ENCODE measurements around the gene PRRT1B. TPM values are rescaled to one million over a fixed set of nuclear protein-coding genes. Genes with fewer than 3 reads are reported as not detected.

Gene PRRT1B
- total RNA-seq, 2 experiments from 2014 or later: not detected

- H3K27ac Mint-ChIP-seq: peak overlapping the region; percentile 78
- ATAC-seq (ENCODE audit: poor library complexity) (no peak), DNase-seq (peak in 1 of 14 experiments; percentile 9)
- H3K4me1 Mint-ChIP-seq (ENCODE audit: low read depth): peaks cover 41% of the 10 kb centered on the region
- intact Hi-C loops (cut with DNase I, micrococcal nuclease): loop anchor here (5.0 to 10.0 kb wide), 3 partner anchors 67 to 655 kb away; no protein-coding TSS in a partner anchor
- no peaks in the 10 kb centered on the region for H3K9me3 Mint-ChIP-seq
- H3K4me3 ChIP-seq (ENCODE audit: low read length): no peak overlapping the region
- H3K36me3 Mint-ChIP-seq (ENCODE audit: low read depth): peaks cover 48% of the 10 kb centered on the region
- peaks cover 37% of the 10 kb centered on the region for H3K4me1 ChIP-seq (ENCODE audit: insufficient read depth, low read length)
- peaks cover 59% of the 10 kb centered on the region for H3K36me3 ChIP-seq (ENCODE audit: insufficient read depth, low read length)
- H3K4me3 Mint-ChIP-seq: no peak overlapping the region
- ChIA-PET CTCF (interaction anchor here (1.1 kb wide), 1 partner anchor 151 kb away, joined by 3 read pairs; no protein-coding TSS in a partner anchor), POLR2A (interaction anchor here (1.1 kb wide), 1 partner anchor 465 kb away, joined by 4 read pairs; the partner anchor contains the start of gene NUP214)
- no peaks in the 10 kb centered on the region for H3K27me3 ChIP-seq (ENCODE audit: control insufficient read depth in 1 of 2, insufficient read depth in 2 of 2, low read length in 2 of 2)
- no peaks in the 10 kb centered on the region for H3K27me3 Mint-ChIP-seq
- no peak for TF ChIP-seq CTCF (IDR thresholded peaks at IDR 0.05)
- no peaks in the 10 kb centered on the region for H3K9me3 ChIP-seq (ENCODE audit: control insufficient read depth in 1 of 2, insufficient read depth in 1 of 2, low read length in 2 of 2)
- peak overlapping the region; percentile 4 to 34 for H3K27ac ChIP-seq (ENCODE audit: low read depth in 1 of 2, low read length in 2 of 2)
Measured at GRCh38 chr9:131589993-131590392, 44.7 kb downstream of the PRRT1B start.

GRCh38 chr9:131590449-131590848, 45.1 kb downstream of the PRRT1B start:
- H3K4me3 Mint-ChIP-seq: no peak overlapping the region
- H3K36me3 Mint-ChIP-seq (ENCODE audit: low read depth): peaks cover 48% of the 10 kb centered on the region
- CTCF ChIA-PET: interaction anchor here (1.1 to 1.7 kb wide), 8 partner anchors 79 to 165 kb away, joined by 3 to 11 read pairs (median 4); partner anchors contain the start of gene RAPGEF1
- H3K9me3 Mint-ChIP-seq: no peaks in the 10 kb centered on the region
- ATAC-seq (ENCODE audit: poor library complexity): no peak
- peaks cover 36% of the 10 kb centered on the region for H3K4me1 Mint-ChIP-seq (ENCODE audit: low read depth)
- H3K27me3 Mint-ChIP-seq: no peaks in the 10 kb centered on the region
- POLR2A ChIA-PET: interaction anchor here (1.0 to 1.1 kb wide), 2 partner anchors 51 to 465 kb away, joined by 3 to 4 read pairs; partner anchors contain the start of gene NUP214
- H3K4me1 ChIP-seq (ENCODE audit: insufficient read depth, low read length): peaks cover 32% of the 10 kb centered on the region
- peaks cover 63% of the 10 kb centered on the region for H3K36me3 ChIP-seq (ENCODE audit: insufficient read depth, low read length)
- intact Hi-C loops (cut with DNase I, micrococcal nuclease): loop anchor here (5.0 to 10.0 kb wide), 3 partner anchors 67 to 654 kb away; no protein-coding TSS in a partner anchor
- TF ChIP-seq CTCF (IDR thresholded peaks at IDR 0.05): no peak
- H3K27ac ChIP-seq (ENCODE audit: low read depth in 1 of 2, low read length in 2 of 2): peak overlapping the region; percentile 4 to 34
- peak overlapping the region; percentile 78 for H3K27ac Mint-ChIP-seq
- peak in 5 of 14 experiments; percentile 18 to 50 (median 38) for DNase-seq
- H3K4me3 ChIP-seq (ENCODE audit: low read length): no peak overlapping the region
- no peaks in the 10 kb centered on the region for H3K27me3 ChIP-seq (ENCODE audit: control insufficient read depth in 1 of 2, insufficient read depth in 2 of 2, low read length in 2 of 2)
- no peaks in the 10 kb centered on the region for H3K9me3 ChIP-seq (ENCODE audit: control insufficient read depth in 1 of 2, insufficient read depth in 1 of 2, low read length in 2 of 2)

GRCh38 chr9:131590907-131591844, 45.9 kb downstream of the PRRT1B start:
- DNase-seq (peak; percentile 64 to 87 (median 74)), ATAC-seq (ENCODE audit: poor library complexity) (peak; percentile 89)
- H3K9me3 Mint-ChIP-seq: no peaks in the 10 kb centered on the region
- Histone ChIP-seq H3K9me3 (ENCODE audit: control insufficient read depth in 1 of 2, insufficient read depth in 1 of 2, low read length in 2 of 2) (no peaks in the 10 kb centered on the region), H3K27me3 (ENCODE audit: control insufficient read depth in 1 of 2, insufficient read depth in 2 of 2, low read length in 2 of 2) (no peaks in the 10 kb centered on the region), H3K4me1 (ENCODE audit: insufficient read depth, low read length) (peaks cover 25% of the 10 kb centered on the region), H3K4me3 (ENCODE audit: low read length) (no peak overlapping the region), H3K36me3 (ENCODE audit: insufficient read depth, low read length) (peaks cover 70% of the 10 kb centered on the region), H3K27ac (ENCODE audit: low read depth in 1 of 2, low read length in 2 of 2) (peak overlapping the region; percentile 4 to 34)
- ChIA-PET POLR2A (interaction anchor here (0.6 to 1.5 kb wide), 5 partner anchors 52 to 153 kb away, joined by 3 to 7 read pairs (median 3); no protein-coding TSS in a partner anchor), CTCF (interaction anchor here (0.6 to 1.7 kb wide), 28 partner anchors 11 to 164 kb away, joined by 3 to 11 read pairs (median 4); partner anchors contain the start of gene RAPGEF1)
- peaks cover 29% of the 10 kb centered on the region for H3K4me1 Mint-ChIP-seq (ENCODE audit: low read depth)
- H3K27me3 Mint-ChIP-seq: no peaks in the 10 kb centered on the region
- intact Hi-C loops (cut with DNase I, micrococcal nuclease): loop anchor here (1.0 to 10.0 kb wide), 6 partner anchors 66 to 654 kb away; partner anchors contain the start of gene RAPGEF1 (in 1 of the 2)
- H3K4me3 Mint-ChIP-seq: no peak overlapping the region
- H3K36me3 Mint-ChIP-seq (ENCODE audit: low read depth): peaks cover 52% of the 10 kb centered on the region
- H3K27ac Mint-ChIP-seq: peak overlapping the region; percentile 78
- peak; percentile 83 for TF ChIP-seq CTCF (IDR thresholded peaks at IDR 0.05)

Data from CD4-positive, alpha-beta T cell (primary cell).